K562 (cell line): ENCODE results near the gene SP2. TPM values are rescaled to one million over a fixed set of nuclear protein-coding genes. Genes with fewer than 3 reads are reported as not detected.

Source experiments
- ARID3A ChIP-seq: IDR thresholded peaks from 2 replicates; pipeline ENCODE4 v1.6.1; 2012; ENCODE audit warnings: low read depth, low read length, improper control_type of control experiment, borderline replicate concordance
- BRF1 ChIP-seq: IDR thresholded peaks from 3 replicates; pipeline ENCODE4 v1.6.1; 2011; ENCODE audit warnings: borderline replicate concordance, mild to moderate bottlenecking; ENCODE audit not compliant: insufficient read length; ENCODE audit errors: extremely low read depth
- FOXM1 ChIP-seq, 2 experiments: fragments of 450-650 bp in 1 of 2; sonication (generic) in 1 of 2; formaldehyde crosslinking in 1 of 2; IDR thresholded peaks; 2 replicates each; pipeline versions ENCODE4 v1.6.1 to v1.9.0; 2017 to 2022; ENCODE audit warnings: low read depth in 2 of 2, mild to moderate bottlenecking in 2 of 2, missing genetic modification reagents in 1 of 2, moderate library complexity in 1 of 2
- MAZ ChIP-seq, 2 experiments: fragments of 450-650 bp in 1 of 2; sonication (generic) in 1 of 2; formaldehyde crosslinking; IDR thresholded peaks in 1 of 2; conservative IDR thresholded peaks in 1 of 2; 2 replicates each; pipeline versions ENCODE4 v1.4.0 to v1.5.0; 2020; ENCODE audit warnings: mild to moderate bottlenecking in 1 of 2, missing genetic modification reagents in 1 of 2
- MYC ChIP-seq, 2 experiments: fragments of 250-450 bp in 1 of 2; sonication (Bioruptor Pico) in 1 of 2; IDR thresholded peaks; 2 replicates each; pipeline versions ENCODE4 v1.5.1 to v1.6.1; 2012 to 2021; ENCODE audit warnings: low read depth in 2 of 2, borderline replicate concordance in 1 of 2, improper control_type of control experiment in 1 of 2, low read length in 1 of 2, mild to moderate bottlenecking in 1 of 2, moderate library complexity in 1 of 2
- RAD51 ChIP-seq: fragments of 450-650 bp; IDR thresholded peaks from 2 replicates; pipeline ENCODE4 v1.7.1; 2016; ENCODE audit warnings: low read depth, mild to moderate bottlenecking, borderline replicate concordance
- RFX1 ChIP-seq: fragments of 450-650 bp; IDR thresholded peaks from 2 replicates; pipeline ENCODE4 v1.6.1; 2016; ENCODE audit warnings: mild to moderate bottlenecking, moderate library complexity
- SMC3 ChIP-seq: conservative IDR thresholded peaks from 2 replicates; pipeline ENCODE4 v1.6.1; 2011; ENCODE audit warnings: low read depth, low read length, improper control_type of control experiment; ENCODE audit not compliant: insufficient read depth
- SRF ChIP-seq, 2 experiments: fragments of 250-450, 450-650 bp in 1 of 2; sonication (Bioruptor Pico) in 1 of 2; sonication (generic) in 1 of 2; formaldehyde crosslinking; IDR thresholded peaks; 2 replicates each; pipeline versions ENCODE4 v1.5.0 to v1.5.1; 2020 to 2022; ENCODE audit warnings: mild to moderate bottlenecking in 1 of 2, missing genetic modification reagents in 1 of 2
- USF1 ChIP-seq: sonication (generic); formaldehyde crosslinking; IDR thresholded peaks from 2 replicates; pipeline ENCODE4 v1.9.0; 2022; ENCODE audit warnings: mild to moderate bottlenecking, missing genetic modification reagents
- VEZF1 ChIP-seq: fragments of 200-800 bp; sonication (Bioruptor generic); IDR thresholded peaks from 2 replicates; pipeline ENCODE4 v1.6.1; 2017; ENCODE audit warnings: missing genetic modification characterization, missing compliant biosample characterization
- ZNF121 ChIP-seq: sonication (generic); formaldehyde crosslinking; conservative IDR thresholded peaks from 2 replicates; pipeline ENCODE4 v1.8.0; 2022; ENCODE audit warnings: missing genetic modification reagents
- ZNF785 ChIP-seq: fragments of 250-450 bp; sonication (Bioruptor Pico); IDR thresholded peaks from 2 replicates; pipeline ENCODE4 v1.4.0; 2020; ENCODE audit warnings: mild to moderate bottlenecking
- polyA plus RNA-seq, 8 experiments: library from polyadenylated mRNA; depleted of rRNA in 4 of 8; stranded (reverse) in 5 of 8; unstranded in 3 of 8; fragments of >200 nt; fragmentation: Nextera tagmentation in 2 of 8; fragmentation: Illumina TruSeq in 1 of 8; extraction: Ambion mirVana in 2 of 8; extraction: Trizol in 1 of 8; gene quantifications; 2 replicates each; pipeline versions ENCODE4 v1.2.1 to v1.2.3, GENCODE V29; 2011 to 2014; ENCODE audit warnings: inconsistent platforms in 1 of 8, missing spikeins in 1 of 8
- total RNA-seq, 7 experiments: library from RNA; depleted of rRNA in 6 of 7; stranded (reverse); fragments of >200 nt in 6 of 7; fragmentation: Illumina TruSeq in 2 of 7; extraction: Trizol in 2 of 7; gene quantifications; 2 replicates each; pipeline versions ENCODE4 v1.2.1 to v1.2.3, GENCODE V29; 2011 to 2021; ENCODE audit warnings: low replicate concordance in 1 of 7
- TF ChIP-seq, protein P1 (sequence below), 2 experiments: fragments of 450-650 bp; conservative IDR thresholded peaks; 2 replicates each; pipeline ENCODE4 v1.6.1; 2017; ENCODE audit warnings: mild to moderate bottlenecking in 2 of 2, moderate library complexity in 2 of 2
- TF ChIP-seq, protein P2 (sequence below): fragments of 450-650 bp; IDR thresholded peaks from 2 replicates; pipeline ENCODE4 v1.6.1; 2017; ENCODE audit warnings: antibody characterized with exemption, mild to moderate bottlenecking

Gene SP2
- total and polyA plus RNA-seq, 9 of the 15 experiments (the other 6 are each of a cell fraction or from before 2014, with no cell fraction given) = 0.77 to 22.3 (median 2.3) TPM

GRCh38 chr17:47946929-47947397 lies 50.9 kb downstream of the SP2 start (continued):
- TF ChIP-seq SMC3 = peak; percentile 45; the same call in 1 of the 2 replicates
- peak; percentile 61 for TF ChIP-seq RFX1
- TF ChIP-seq MYC (IDR thresholded peaks at IDR 0.05; ENCODE audit: low read depth, low read length) = peak; percentile 44; the same call in 1 of the 2 replicates
- no peak for TF ChIP-seq MYC (CRISPR knock-in tag; IDR thresholded peaks at IDR 0.05; ENCODE audit: borderline replicate concordance, low read depth)
- TF ChIP-seq SRF (CRISPR knock-in tag; IDR thresholded peaks at IDR 0.05) = 0 out of 4 replicates have a peak, but pooled peaks of 1 of the 2 experiments have one; percentile 30
- no peak for TF ChIP-seq ZNF121
- TF ChIP-seq, protein P1, sequence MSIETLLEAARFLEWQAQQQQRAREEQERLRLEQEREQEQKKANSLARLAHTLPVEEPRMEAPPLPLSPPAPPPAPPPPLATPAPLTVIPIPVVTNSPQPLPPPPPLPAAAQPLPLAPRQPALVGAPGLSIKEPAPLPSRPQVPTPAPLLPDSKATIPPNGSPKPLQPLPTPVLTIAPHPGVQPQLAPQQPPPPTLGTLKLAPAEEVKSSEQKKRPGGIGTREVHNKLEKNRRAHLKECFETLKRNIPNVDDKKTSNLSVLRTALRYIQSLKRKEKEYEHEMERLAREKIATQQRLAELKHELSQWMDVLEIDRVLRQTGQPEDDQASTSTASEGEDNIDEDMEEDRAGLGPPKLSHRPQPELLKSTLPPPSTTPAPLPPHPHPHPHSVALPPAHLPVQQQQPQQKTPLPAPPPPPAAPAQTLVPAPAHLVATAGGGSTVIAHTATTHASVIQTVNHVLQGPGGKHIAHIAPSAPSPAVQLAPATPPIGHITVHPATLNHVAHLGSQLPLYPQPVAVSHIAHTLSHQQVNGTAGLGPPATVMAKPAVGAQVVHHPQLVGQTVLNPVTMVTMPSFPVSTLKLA (conservative IDR thresholded peaks at IDR 0.05) = peak in 1 of 2 experiments; percentile 40; a peak in 1 of 4 replicates
- TF ChIP-seq FOXM1 (IDR thresholded peaks at IDR 0.05; ENCODE audit: low read depth) = peak; percentile 89
- no peak for TF ChIP-seq FOXM1 (CRISPR knock-in tag; IDR thresholded peaks at IDR 0.05; ENCODE audit: low read depth)
- TF ChIP-seq RAD51 = peak; percentile 39; the same call in 1 of the 2 replicates
- TF ChIP-seq ARID3A = peak; percentile 95; the same call in 1 of the 2 replicates
- TF ChIP-seq, protein P2, sequence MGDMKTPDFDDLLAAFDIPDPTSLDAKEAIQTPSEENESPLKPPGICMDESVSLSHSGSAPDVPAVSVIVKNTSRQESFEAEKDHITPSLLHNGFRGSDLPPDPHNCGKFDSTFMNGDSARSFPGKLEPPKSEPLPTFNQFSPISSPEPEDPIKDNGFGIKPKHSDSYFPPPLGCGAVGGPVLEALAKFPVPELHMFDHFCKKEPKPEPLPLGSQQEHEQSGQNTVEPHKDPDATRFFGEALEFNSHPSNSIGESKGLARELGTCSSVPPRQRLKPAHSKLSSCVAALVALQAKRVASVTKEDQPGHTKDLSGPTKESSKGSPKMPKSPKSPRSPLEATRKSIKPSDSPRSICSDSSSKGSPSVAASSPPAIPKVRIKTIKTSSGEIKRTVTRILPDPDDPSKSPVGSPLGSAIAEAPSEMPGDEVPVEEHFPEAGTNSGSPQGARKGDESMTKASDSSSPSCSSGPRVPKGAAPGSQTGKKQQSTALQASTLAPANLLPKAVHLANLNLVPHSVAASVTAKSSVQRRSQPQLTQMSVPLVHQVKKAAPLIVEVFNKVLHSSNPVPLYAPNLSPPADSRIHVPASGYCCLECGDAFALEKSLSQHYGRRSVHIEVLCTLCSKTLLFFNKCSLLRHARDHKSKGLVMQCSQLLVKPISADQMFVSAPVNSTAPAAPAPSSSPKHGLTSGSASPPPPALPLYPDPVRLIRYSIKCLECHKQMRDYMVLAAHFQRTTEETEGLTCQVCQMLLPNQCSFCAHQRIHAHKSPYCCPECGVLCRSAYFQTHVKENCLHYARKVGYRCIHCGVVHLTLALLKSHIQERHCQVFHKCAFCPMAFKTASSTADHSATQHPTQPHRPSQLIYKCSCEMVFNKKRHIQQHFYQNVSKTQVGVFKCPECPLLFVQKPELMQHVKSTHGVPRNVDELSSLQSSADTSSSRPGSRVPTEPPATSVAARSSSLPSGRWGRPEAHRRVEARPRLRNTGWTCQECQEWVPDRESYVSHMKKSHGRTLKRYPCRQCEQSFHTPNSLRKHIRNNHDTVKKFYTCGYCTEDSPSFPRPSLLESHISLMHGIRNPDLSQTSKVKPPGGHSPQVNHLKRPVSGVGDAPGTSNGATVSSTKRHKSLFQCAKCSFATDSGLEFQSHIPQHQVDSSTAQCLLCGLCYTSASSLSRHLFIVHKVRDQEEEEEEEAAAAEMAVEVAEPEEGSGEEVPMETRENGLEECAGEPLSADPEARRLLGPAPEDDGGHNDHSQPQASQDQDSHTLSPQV = 0 out of 2 replicates have a peak, but pooled peaks have one; percentile 23
- no peak for TF ChIP-seq ZNF785 (CRISPR knock-in tag)
- peak in 1 of 2 experiments; percentile 48; a peak in 1 of 4 replicates for TF ChIP-seq MAZ (CRISPR knock-in tag; conservative IDR thresholded peaks at IDR 0.05 in 1 of 2, IDR thresholded peaks at IDR 0.05 in 1 of 2)
- TF ChIP-seq USF1 (CRISPR knock-in tag) = peak; percentile 75
- peak; percentile 43 for TF ChIP-seq VEZF1 (CRISPR knock-in tag)
- TF ChIP-seq BRF1 = no peak
